SHP77 (cell line): Measurements from ENCODE around the gene HLA-DQB1.
A peak's percentile ranks its signal among the peaks of the same experiment; 100 is the strongest.
"Not testable (repeated sequence)": the region's sequence is repeated elsewhere in the genome, so short reads cannot be mapped to it uniquely, and the experiment has no call there.

Experiments
- DNase-seq, 2 experiments: peaks; one replicate each; lab custom pipeline; 2025; lab: John Stamatoyannopoulos, UW

The HLA-DQB1 gene

GRCh38 chr6:32666420-32667300 is at the start of gene HLA-DQB1:
Gene HLA-DQB1, minus strand, starts transcription at chr6:32666657. Its CDS starts 50 bp downstream, at chr6:32666607.
- DNase-seq, result no peak

- DNase-seq, result no peak
These were observed 46.8 kb upstream of the HLA-DQB1 start for GRCh38 chr6:32713241-32713640.

- no peak for DNase-seq
These were observed 43.2 kb upstream of the HLA-DQB1 start for GRCh38 chr6:32709625-32710024.

DNA sequence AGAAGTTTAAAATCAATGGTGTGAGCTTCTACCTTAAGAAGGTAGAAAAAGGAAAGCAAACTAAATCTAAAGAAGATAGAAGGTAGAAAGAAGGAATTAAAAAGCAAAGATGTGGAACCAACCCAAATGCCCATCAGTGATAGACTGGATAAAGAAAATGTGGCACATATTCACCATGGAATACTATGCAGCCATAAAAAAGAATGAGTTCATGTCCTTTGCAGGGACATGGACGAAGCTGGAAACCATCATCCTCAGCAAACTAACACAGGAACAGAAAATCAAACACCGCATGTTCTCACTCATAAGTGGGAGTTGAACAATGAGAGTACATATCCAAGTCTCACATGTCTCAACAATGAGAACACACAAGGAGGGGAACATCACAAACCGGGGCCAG is 38.7 kb upstream of the HLA-DQB1 start:
- not testable (repeated sequence) for DNase-seq

GRCh38 chr6:32703347-32703746 is 36.9 kb upstream of the HLA-DQB1 start:
- DNase-seq, result no peak

DNA sequence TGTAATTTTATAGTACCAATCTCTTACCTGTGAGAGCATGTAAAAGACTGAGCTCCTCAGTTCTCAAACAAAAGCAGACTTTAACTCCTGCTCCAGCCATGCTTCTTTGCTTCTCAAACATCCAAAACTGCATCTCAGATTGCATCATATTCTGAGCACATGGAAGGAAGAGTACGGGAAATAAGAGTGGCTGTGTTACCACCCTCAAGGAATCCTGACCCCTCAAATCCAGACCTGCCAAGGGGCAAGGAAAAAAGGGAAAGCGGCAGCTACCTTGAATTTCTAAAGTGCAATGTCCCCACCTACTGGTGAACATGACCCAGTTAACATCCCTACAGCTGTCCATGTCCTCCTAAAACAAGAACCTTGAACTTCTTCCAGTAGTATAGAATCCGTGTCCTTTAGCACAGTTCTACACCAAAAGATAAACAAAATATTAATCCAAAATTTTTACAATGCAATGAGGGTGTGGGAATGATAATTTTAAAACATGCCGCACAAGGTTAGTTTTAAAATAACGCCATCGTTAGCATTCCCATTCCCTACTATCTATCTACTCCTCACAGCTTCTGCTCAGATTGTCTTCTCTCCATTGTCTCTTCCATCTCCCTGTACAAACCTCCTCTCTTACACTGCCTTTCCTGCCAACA is 34.1 kb upstream of the HLA-DQB1 start:
- peak; percentile 22 to 64 for DNase-seq

- DNase-seq, result no peak
These were observed 30.6 kb upstream of the HLA-DQB1 start for GRCh38 chr6:32697031-32697430.

- DNase-seq, result peak in 1 of 2 experiments; percentile 5
These were observed 25.6 kb upstream of the HLA-DQB1 start for GRCh38 chr6:32692019-32692418.

- DNase-seq, result no peak
These were observed 23.4 kb upstream of the HLA-DQB1 start for GRCh38 chr6:32689531-32690501.

- DNase-seq, result no peak
These were observed 19.1 kb upstream of the HLA-DQB1 start for GRCh38 chr6:32685603-32686002.

- no peak for DNase-seq
These were observed 17.8 kb upstream of the HLA-DQB1 start for GRCh38 chr6:32684246-32684645.

GRCh38 chr6:32680055-32680454 is 13.6 kb upstream of the HLA-DQB1 start:
- DNase-seq, result no peak

GRCh38 chr6:32679492-32679891 is 13.0 kb upstream of the HLA-DQB1 start:
- DNase-seq, result no peak

- not testable (repeated sequence) for DNase-seq
These were observed 7.7 kb upstream of the HLA-DQB1 start for GRCh38 chr6:32674123-32674522.

DNA sequence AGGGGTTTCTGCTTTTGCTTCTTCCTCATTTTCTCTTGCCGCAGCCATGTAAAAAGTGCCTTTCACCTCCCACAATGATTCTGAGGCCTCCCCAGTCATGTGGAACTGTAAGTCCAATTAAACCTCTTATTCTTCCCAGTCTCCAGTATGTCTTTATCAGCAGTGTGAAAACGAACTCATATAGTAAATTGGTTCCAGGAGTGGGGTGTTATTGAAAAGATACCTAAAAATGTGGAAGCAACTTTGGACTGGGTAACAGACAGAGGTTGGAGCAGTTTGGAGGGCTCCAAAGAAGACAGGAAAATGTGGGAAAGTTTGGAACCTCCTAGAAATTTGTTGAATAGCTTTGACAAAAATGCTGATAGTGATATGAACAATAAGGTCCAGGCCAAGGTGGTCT is 5.5 kb upstream of the HLA-DQB1 start:
- DNase-seq, result not testable (repeated sequence)

GRCh38 chr6:32669893-32670292 is 3.4 kb upstream of the HLA-DQB1 start:
- DNase-seq, result no peak

DNA sequence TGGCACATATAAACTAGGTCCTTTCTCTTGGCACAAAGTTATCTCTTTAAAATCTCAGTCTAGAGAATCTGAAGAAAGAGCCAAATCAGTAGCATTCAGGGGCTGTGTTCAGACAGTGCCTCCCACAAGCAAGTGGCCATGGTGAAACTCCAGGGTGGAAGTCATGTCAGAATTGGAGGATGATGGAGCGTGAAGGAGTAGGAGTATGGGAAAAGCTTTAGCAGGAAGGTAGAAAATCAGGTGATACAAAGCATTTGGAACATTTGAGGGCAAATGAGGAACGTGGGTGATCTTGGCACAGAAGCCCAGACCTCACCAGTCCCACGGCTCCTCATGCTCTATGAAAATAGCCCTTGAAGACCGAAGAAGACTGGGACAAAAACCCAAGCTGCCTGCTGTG is 2.8 kb upstream of the HLA-DQB1 start:
- no peak for DNase-seq

- DNase-seq, result no peak
These were observed 1.8 kb upstream of the HLA-DQB1 start for GRCh38 chr6:32668226-32668747.

DNA sequence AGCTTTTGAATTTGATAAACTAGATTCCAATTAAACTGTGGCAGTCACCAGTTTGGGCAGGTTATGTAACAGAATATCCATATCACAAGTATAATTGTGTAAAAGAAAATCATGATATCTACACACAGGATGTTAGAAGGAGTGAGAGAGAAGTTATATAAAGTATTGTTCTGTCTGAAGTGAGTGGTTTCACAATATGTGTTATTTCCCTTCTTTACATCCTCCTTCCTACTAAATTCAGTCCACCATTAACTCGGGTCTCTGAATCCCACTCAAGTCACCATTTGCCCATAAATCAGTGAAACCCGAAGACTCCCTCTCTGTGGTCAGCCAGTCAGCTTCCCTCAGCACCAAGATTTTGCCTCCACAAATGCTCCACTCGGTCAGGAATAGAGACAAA is 796 bp downstream of the HLA-DQB1 start:
- DNase-seq, result no peak

DNA sequence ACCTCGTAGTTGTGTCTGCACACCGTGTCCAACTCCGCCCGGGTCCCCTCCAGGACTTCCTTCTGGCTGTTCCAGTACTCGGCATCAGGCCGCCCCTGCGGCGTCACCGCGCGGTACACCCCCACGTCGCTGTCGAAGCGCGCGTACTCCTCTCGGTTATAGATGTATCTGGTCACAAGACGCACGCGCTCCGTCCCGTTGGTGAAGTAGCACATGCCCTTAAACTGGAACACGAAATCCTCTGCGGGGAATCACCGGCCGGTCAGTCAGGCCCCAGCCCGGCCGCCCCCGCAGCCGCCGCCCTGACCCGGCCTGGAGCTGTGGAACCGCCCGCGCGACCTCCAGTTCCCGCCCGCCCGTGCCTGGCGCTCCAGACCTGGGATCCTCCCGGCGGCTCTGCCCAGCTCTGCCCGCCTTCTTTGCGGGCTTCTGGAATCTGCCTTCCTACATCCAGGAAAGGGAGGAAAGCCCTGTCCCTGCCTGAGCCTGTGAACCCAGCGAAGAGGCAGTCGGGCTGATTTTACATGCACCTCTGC is 1.6 kb downstream of the HLA-DQB1 start:
- DNase-seq, result no peak

- DNase-seq, result no peak
These were observed 2.1 kb downstream of the HLA-DQB1 start for GRCh38 chr6:32664354-32664753.

DNA sequence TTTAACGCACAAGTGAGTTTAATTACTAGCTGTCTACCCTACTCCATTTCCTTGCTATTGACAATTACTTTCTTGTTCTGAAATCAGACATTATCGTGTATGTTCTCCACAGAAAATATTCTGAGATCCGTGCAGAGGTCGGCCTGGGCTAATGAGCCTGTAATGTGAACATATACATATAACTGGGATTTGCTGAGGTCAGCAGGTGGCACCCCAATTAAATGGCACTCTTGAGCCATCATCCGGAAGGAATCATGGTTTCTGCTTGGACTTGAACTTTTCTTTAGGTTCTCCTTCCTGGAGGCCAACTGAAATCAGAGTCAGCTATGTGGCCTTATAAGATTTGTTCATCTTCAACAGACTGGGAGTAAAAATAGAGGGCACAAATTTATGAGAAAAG is 3.6 kb downstream of the HLA-DQB1 start:
- no peak for DNase-seq
